ENCODE results near the gene ZDHHC5. TPM values are rescaled to one million over a fixed set of nuclear protein-coding genes. Genes with fewer than 3 reads are reported as not detected.
"Not testable (repeated sequence)": the region's sequence is repeated elsewhere in the genome, so short reads cannot be mapped to it uniquely, and the experiment has no call there.

Gene ZDHHC5
- total RNA-seq, 2 donors from 2014 or later, result 46.0 to 53.3 TPM

- ATAC-seq (ENCODE audit: insufficient number of reproducible peaks, low FRiP score, low read depth), result peak; percentile 50
- no peaks in the 10 kb centered on the region for H3K27me3 ChIP-seq (replicated peaks; ENCODE audit: insufficient read depth)
- H3K4me3 ChIP-seq, result no peak overlapping the region
- peaks cover 42% of the 10 kb centered on the region for H3K36me3 ChIP-seq
- peak overlapping the region in 1 of 2 donors; percentile 67 for H3K27ac ChIP-seq
- no peak for TF ChIP-seq CTCF (IDR thresholded peaks at IDR 0.05)
- H3K4me1 ChIP-seq (ENCODE audit: control insufficient read depth in 1 of 2, low read depth in 2 of 2), result peaks cover 10 to 11% of the 10 kb centered on the region in 2 donors
- H3K9me3 ChIP-seq, result no peaks in the 10 kb centered on the region
- DNase-seq (ENCODE audit: low spot score), result no peak
Observed at GRCh38 chr11:57703341-57703740, 35.4 kb downstream of the ZDHHC5 start.

DNA sequence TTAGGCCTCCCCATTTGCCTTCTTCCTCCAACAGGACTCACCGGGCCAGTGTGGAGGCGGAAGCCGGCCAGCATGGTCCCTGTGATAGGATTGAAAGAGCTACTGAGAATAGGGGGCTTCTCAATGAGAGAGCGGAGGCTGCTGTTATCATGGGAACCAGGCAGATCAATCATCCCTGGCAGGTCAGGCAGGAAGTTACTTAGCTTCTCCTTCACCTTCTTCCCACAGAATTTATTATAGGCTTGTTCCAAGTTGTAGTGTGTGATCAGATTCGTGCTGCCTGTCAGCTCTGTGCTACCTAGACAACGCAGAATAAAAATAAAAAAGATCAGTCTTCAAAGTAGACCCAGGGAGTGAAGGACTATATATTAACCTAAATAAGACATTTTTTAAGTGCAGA, 37.0 kb downstream of the ZDHHC5 start:
- Histone ChIP-seq H3K27me3 (replicated peaks; ENCODE audit: insufficient read depth) (no peaks in the 10 kb centered on the region), H3K9me3 (no peaks in the 10 kb centered on the region), H3K36me3 (peaks cover 26% of the 10 kb centered on the region), H3K27ac (no peak overlapping the region), H3K4me3 (no peak overlapping the region), H3K4me1 (ENCODE audit: control insufficient read depth in 1 of 2, low read depth in 2 of 2) (peaks cover 10 to 11% of the 10 kb centered on the region in 2 donors)
- no peak for DNase-seq (ENCODE audit: low spot score)
- no peak for ATAC-seq (ENCODE audit: insufficient number of reproducible peaks, low FRiP score, low read depth)
- TF ChIP-seq CTCF (IDR thresholded peaks at IDR 0.05), result no peak

DNA sequence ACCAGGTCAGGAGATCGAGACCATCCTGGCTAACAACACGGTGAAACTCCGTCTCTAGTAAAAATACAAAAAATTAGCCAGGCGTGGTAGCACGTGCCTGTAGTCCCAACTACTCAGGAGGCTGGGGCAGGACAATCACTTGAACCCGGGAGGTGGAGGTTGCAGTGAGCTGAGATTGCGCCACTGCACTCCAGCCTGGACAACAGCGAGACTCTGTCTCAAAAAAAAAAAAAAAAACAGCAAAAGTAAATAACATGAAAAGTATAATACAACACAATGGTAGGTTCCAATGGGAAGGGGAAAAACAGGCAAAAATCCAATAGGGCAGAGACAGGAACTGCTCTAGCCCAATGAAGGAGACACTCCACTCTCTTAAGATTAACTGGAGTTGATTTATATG, 37.5 kb downstream of the ZDHHC5 start:
- peaks cover 10 to 12% of the 10 kb centered on the region in 2 donors for H3K4me1 ChIP-seq (ENCODE audit: control insufficient read depth in 1 of 2, low read depth in 2 of 2)
- not testable (repeated sequence) for H3K9me3 ChIP-seq; H3K27me3 ChIP-seq (replicated peaks; ENCODE audit: insufficient read depth); H3K4me3 ChIP-seq; ATAC-seq (ENCODE audit: insufficient number of reproducible peaks, low FRiP score, low read depth); DNase-seq (ENCODE audit: low spot score); H3K27ac ChIP-seq
- peaks cover 23% of the 10 kb centered on the region for H3K36me3 ChIP-seq

- Histone ChIP-seq H3K4me1 (ENCODE audit: control insufficient read depth in 1 of 2, low read depth in 2 of 2) (peaks cover 16 to 32% of the 10 kb centered on the region in 2 donors), H3K27ac (no peak overlapping the region), H3K36me3 (no peaks in the 10 kb centered on the region), H3K4me3 (no peak overlapping the region), H3K27me3 (replicated peaks; ENCODE audit: insufficient read depth) (no peaks in the 10 kb centered on the region), H3K9me3 (no peaks in the 10 kb centered on the region)
- DNase-seq (ENCODE audit: low spot score), result no peak
- no peak for ATAC-seq (ENCODE audit: insufficient number of reproducible peaks, low FRiP score, low read depth)
- TF ChIP-seq CTCF (IDR thresholded peaks at IDR 0.05), result no peak
Observed at GRCh38 chr11:57709802-57710367, 42.0 kb downstream of the ZDHHC5 start.

- Histone ChIP-seq H3K27me3 (replicated peaks; ENCODE audit: insufficient read depth) (no peaks in the 10 kb centered on the region), H3K4me3 (peak within 1 kb of the TSS; percentile 95), H3K4me1 (ENCODE audit: control insufficient read depth in 1 of 2, low read depth in 2 of 2) (peaks cover 16 to 33% of the 10 kb centered on the region in 2 donors), H3K9me3 (no peaks in the 10 kb centered on the region), H3K36me3 (no peaks in the 10 kb centered on the region), H3K27ac (peak within 1 kb of the TSS; percentile 88 to 96)
- ATAC-seq (ENCODE audit: insufficient number of reproducible peaks, low FRiP score, low read depth) (peak; percentile 21), DNase-seq (ENCODE audit: low spot score) (peak; percentile 15)
- no peak for TF ChIP-seq CTCF (IDR thresholded peaks at IDR 0.05)
Observed at GRCh38 chr11:57711414-57712255, 43.7 kb downstream of the ZDHHC5 start, which contains the start of gene MED19. Gene MED19, minus strand, starts transcription at chr11:57712215. Its CDS starts 36 bp downstream, at chr11:57712179.
